Measurements from ENCODE around the gene CATSPERZ.
"Not testable (repeated sequence)": the region's sequence is repeated elsewhere in the genome, so short reads cannot be mapped to it uniquely, and the experiment has no call there.

CATSPERZ gene

DNA sequence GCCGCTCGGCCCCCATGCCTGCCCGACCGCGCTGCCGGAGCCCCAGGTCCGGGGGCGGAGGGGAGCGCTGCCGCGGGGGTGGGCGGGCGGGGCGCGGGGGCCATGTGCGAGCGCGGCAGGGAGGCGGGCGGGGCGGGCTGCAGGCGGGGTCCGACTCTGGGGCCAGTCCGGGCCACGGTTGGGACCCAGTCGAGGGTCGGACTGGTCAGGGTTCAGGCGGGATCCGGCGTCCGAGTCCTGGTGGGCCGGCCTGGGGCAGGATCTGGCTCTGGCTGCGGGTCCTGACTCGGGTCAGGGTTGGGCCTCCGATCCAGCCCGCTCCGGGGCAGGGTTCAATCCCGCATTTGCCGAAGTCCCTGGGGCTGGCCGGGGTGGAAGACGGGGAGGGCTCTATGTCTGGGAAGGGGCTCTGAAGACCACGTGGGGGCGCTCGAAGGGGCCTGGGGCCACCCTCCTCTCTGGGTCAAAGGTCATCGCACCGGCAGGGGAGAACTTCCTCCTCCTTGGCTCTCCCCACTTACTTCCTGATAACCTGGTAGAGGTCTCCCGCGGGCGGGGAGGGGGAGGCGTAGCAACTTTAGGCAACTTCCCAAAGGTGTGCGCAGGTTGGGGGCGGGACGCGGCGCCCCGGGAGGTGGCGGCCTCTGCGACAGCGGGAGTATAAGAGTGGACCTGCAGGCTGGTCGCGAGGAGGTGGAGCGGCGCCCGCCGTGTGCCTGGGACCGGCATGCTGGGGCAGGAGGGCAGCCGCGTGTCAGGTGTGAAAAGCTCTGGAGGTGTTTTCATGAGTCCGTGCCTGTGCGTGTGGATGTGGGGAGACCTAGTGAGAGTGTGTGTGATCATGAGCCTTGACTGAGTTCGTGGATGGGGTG lies 5.8 kb downstream of the CATSPERZ start:
- H3K27ac ChIP-seq: peak overlapping the region; percentile 75

DNA sequence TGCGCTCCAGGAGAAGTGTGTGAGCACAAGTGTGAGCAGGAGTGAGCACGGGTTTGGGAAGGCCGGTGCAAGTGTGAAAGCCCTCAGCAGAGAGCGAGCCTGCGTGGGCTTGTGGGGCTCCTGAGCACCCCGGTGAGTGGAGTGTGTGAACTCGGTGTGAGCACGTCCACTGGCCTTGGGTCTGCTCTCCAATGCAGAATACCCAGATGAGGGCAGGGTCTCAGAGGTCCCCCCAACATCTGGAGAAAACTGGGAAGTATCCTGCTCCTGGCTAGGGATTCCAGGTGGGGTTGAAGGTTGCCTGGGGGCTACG lies 6.4 kb downstream of the CATSPERZ start:
- H3K79me2 ChIP-seq (ENCODE audit: insufficient read depth, low read depth): peaks cover 36% of the 10 kb centered on the region
- TF ChIP-seq, protein P1, sequence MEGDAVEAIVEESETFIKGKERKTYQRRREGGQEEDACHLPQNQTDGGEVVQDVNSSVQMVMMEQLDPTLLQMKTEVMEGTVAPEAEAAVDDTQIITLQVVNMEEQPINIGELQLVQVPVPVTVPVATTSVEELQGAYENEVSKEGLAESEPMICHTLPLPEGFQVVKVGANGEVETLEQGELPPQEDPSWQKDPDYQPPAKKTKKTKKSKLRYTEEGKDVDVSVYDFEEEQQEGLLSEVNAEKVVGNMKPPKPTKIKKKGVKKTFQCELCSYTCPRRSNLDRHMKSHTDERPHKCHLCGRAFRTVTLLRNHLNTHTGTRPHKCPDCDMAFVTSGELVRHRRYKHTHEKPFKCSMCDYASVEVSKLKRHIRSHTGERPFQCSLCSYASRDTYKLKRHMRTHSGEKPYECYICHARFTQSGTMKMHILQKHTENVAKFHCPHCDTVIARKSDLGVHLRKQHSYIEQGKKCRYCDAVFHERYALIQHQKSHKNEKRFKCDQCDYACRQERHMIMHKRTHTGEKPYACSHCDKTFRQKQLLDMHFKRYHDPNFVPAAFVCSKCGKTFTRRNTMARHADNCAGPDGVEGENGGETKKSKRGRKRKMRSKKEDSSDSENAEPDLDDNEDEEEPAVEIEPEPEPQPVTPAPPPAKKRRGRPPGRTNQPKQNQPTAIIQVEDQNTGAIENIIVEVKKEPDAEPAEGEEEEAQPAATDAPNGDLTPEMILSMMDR (conservative IDR thresholded peaks at IDR 0.05; ENCODE audit: low read depth, low read length): no peak

More for the DNA sequence above, 5.8 kb downstream of the CATSPERZ start:
- Histone ChIP-seq H3K4me1 (ENCODE audit: low read depth, poor library complexity, severe bottlenecking) (peaks cover 48% of the 10 kb centered on the region), H2AFZ (ENCODE audit: low read depth) (peak overlapping the region; percentile 37), H3K36me3 (ENCODE audit: insufficient read depth) (no peaks in the 10 kb centered on the region), H3K4me3 (IDR thresholded peaks at IDR 0.05; ENCODE audit: insufficient read depth, low read depth, low read length) (no peak overlapping the region), H4K20me1 (ENCODE audit: insufficient read depth) (no peaks in the 10 kb centered on the region), H3K4me2 (peak overlapping the region; percentile 90), H3K9ac (peak overlapping the region; percentile 76), H3K79me2 (ENCODE audit: insufficient read depth, low read depth) (peaks cover 33% of the 10 kb centered on the region), H3K27me3 (ENCODE audit: insufficient read depth, low read depth) (no peaks in the 10 kb centered on the region; the same call in 1 of the 2 replicates)
- TF ChIP-seq, protein P1 (conservative IDR thresholded peaks at IDR 0.05; ENCODE audit: low read depth, low read length): peak; percentile 47; the same call in 1 of the 2 replicates

DNA sequence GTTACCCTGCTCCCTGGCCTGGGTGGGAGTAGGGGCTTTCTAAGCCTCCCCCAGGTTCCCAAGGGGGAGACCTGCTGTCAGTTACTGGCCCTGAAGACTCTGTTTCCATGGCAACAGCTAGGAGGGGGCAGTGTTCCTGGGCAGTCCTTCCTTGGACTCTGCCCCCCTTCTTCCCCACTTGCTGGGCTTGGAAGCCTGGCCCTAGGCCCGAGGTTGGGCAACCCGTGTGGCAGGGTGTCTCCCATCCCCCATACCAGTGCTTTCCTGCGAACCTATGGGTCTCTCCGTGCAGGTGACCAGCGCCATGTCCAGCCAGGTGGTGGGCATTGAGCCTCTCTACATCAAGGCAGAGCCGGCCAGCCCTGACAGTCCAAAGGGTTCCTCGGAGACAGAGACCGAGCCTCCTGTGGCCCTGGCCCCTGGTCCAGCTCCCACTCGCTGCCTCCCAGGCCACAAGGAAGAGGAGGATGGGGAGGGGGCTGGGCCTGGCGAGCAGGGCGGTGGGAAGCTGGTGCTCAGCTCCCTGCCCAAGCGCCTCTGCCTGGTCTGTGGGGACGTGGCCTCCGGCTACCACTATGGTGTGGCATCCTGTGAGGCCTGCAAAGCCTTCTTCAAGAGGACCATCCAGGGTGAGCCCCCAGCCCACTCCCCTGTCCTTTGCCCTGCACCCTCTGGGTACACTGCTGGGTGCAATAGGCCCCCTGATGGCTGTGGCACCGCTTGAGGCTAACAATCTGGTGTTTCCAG lies 6.9 kb downstream of the CATSPERZ start:
- Histone ChIP-seq H3K27me3 (ENCODE audit: insufficient read depth, low read depth) (no peaks in the 10 kb centered on the region), H3K4me3 (IDR thresholded peaks at IDR 0.05; ENCODE audit: insufficient read depth, low read depth, low read length) (no peak overlapping the region), H3K27ac (peak overlapping the region; percentile 75), H3K9ac (peak overlapping the region; percentile 76; the same call in 1 of the 2 replicates), H3K79me2 (ENCODE audit: insufficient read depth, low read depth) (peaks cover 36% of the 10 kb centered on the region), H3K4me1 (ENCODE audit: low read depth, poor library complexity, severe bottlenecking) (peaks cover 42% of the 10 kb centered on the region), H3K4me2 (peak overlapping the region; percentile 90), H2AFZ (ENCODE audit: low read depth) (no peak overlapping the region), H4K20me1 (ENCODE audit: insufficient read depth) (no peaks in the 10 kb centered on the region), H3K36me3 (ENCODE audit: insufficient read depth) (no peaks in the 10 kb centered on the region)
- TF ChIP-seq, protein P1 (conservative IDR thresholded peaks at IDR 0.05; ENCODE audit: low read depth, low read length): no peak

More for the DNA sequence above, 6.4 kb downstream of the CATSPERZ start:
- H3K4me1 ChIP-seq (ENCODE audit: low read depth, poor library complexity, severe bottlenecking): peaks cover 42% of the 10 kb centered on the region
- H3K27me3 ChIP-seq (ENCODE audit: insufficient read depth, low read depth): no peaks in the 10 kb centered on the region; the same call in 1 of the 2 replicates
- H3K4me2 ChIP-seq: peak overlapping the region; percentile 90
- H3K4me3 ChIP-seq (IDR thresholded peaks at IDR 0.05; ENCODE audit: insufficient read depth, low read depth, low read length): no peak overlapping the region
- H3K36me3 ChIP-seq (ENCODE audit: insufficient read depth): no peaks in the 10 kb centered on the region
- H3K27ac ChIP-seq: peak overlapping the region; percentile 75
- H2AFZ ChIP-seq (ENCODE audit: low read depth): peak overlapping the region; percentile 37
- no peaks in the 10 kb centered on the region for H4K20me1 ChIP-seq (ENCODE audit: insufficient read depth)
- H3K9ac ChIP-seq: peak overlapping the region; percentile 76

DNA sequence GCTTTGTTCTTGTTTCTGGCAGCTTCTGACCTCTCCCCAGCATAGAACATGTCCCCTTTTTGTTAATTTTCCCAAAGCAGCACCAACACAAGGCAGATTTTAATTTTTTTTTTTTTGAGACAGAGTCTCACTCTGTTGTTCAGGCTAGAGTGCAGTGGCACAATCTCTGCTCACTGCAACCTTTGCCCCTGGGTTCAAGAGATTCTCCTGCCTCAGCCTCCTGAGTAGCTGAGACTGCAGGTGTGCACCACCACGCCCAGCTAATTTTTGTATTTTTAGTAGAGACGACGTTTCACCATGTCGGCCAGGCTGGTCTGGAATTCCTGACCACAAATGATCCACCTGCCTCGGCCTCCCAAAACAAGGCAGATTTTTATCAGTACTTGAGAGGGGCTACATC lies 7.6 kb downstream of the CATSPERZ start:
- Histone ChIP-seq H3K4me2 (0 out of 2 replicates have a peak overlapping the region, but pooled peaks have one; percentile 17), H3K27ac (peak overlapping the region; percentile 11; the same call in 1 of the 2 replicates), H3K79me2 (ENCODE audit: insufficient read depth, low read depth) (peaks cover 44% of the 10 kb centered on the region), H3K4me1 (ENCODE audit: low read depth, poor library complexity, severe bottlenecking) (peaks cover 41% of the 10 kb centered on the region)
- not testable (repeated sequence) for H4K20me1 ChIP-seq (ENCODE audit: insufficient read depth); H3K27me3 ChIP-seq (ENCODE audit: insufficient read depth, low read depth); H3K9ac ChIP-seq; H3K4me3 ChIP-seq (IDR thresholded peaks at IDR 0.05; ENCODE audit: insufficient read depth, low read depth, low read length); H3K36me3 ChIP-seq (ENCODE audit: insufficient read depth); H2AFZ ChIP-seq (ENCODE audit: low read depth)
